HCT116 (cell line): ENCODE data around the gene CD44. TPM values are rescaled to one million over a fixed set of nuclear protein-coding genes. Genes with fewer than 3 reads are reported as not detected.

ENCODE experiments used
- ATAC-seq: fragments of 200-7000 bp; cut with Tn5 transposase; 2 replicates; pipeline ENCODE4 v1.9.1; 2020; ENCODE audit warnings: mild to moderate bottlenecking, moderate library complexity
- BruUV-seq: library from RNA; stranded (reverse); fragments of 400-500 nt; replicated peaks from 2 replicates; lab custom pipeline; 2021; lab: Mats Ljungman, UMichigan
- CTCF ChIA-PET: fragments of 300-600 bp; sonication (Branson Sonifier 250); formaldehyde crosslinking; loops from one replicate; lab custom pipeline; 2021; ENCODE audit warnings: antibody characterized with exemption; lab: Charles Lee
- POLR2A ChIA-PET: fragments of 300-600, 350-600 bp; sonication (Branson Sonifier 250); formaldehyde crosslinking; loops from one replicate; lab custom pipeline; 2021; ENCODE audit warnings: antibody characterized with exemption; lab: Charles Lee
- RAD21 ChIA-PET, 2 experiments: fragments of 300-600 bp; sonication (Branson Sonifier 250); formaldehyde crosslinking; loops; one replicate each; lab custom pipeline; 2023; ENCODE audit warnings: low total read pairs in 2 of 2; ENCODE audit not compliant: uncharacterized antibody in 2 of 2, unreplicated experiment in 2 of 2, low non-redundant PET in 1 of 2; lab: Charles Lee
- DNase-seq: peaks from one replicate; pipeline ENCODE4 v3.0.0-alpha.2; 2010; ENCODE audit warnings: low read depth, low spot score
- H2AFZ ChIP-seq: fragments of 200-600 bp; shearing (Covaris generic), sonication (generic); 2 replicates; pipeline ENCODE4 v1.6.1; 2017; ENCODE audit warnings: low read depth, mixed run types, mixed read lengths, antibody characterized with exemption, low read length; ENCODE audit not compliant: poor library complexity, severe bottlenecking
- H3K27ac ChIP-seq: 2 replicates; pipeline ENCODE4 v1.5.1; 2012; ENCODE audit warnings: low read depth, low read length
- H3K27me3 ChIP-seq: fragments of 200-600 bp; sonication (generic); 2 replicates; pipeline ENCODE4 v1.6.1; 2016; ENCODE audit warnings: mixed run types, low read length, mixed read lengths; ENCODE audit not compliant: insufficient read depth
- H3K36me3 ChIP-seq, 2 experiments: fragments of 200-500 bp in 1 of 2; fragments of 200-600 bp in 1 of 2; sonication (Bioruptor generic) in 1 of 2; sonication (generic) in 1 of 2; 2 replicates each; pipeline versions ENCODE4 v1.5.1 to v1.6.1; 2014 to 2016; ENCODE audit warnings: low read length in 2 of 2, inconsistent platforms in 1 of 2, mixed read lengths in 1 of 2, mixed run types in 1 of 2; ENCODE audit not compliant: insufficient read depth in 2 of 2, control insufficient read depth in 1 of 2
- H3K4me1 ChIP-seq, 2 experiments: fragments of 200-600 bp in 1 of 2; sonication (generic) in 1 of 2; 2 replicates each; pipeline versions ENCODE4 v1.5.1 to v1.6.1; 2012 to 2017; ENCODE audit warnings: low read length in 2 of 2, inconsistent platforms in 1 of 2, mild to moderate bottlenecking in 1 of 2, mixed read lengths in 1 of 2, mixed run types in 1 of 2, moderate library complexity in 1 of 2; ENCODE audit not compliant: insufficient read depth in 2 of 2, control insufficient read depth in 1 of 2
- H3K4me2 ChIP-seq: fragments of 200-600 bp; sonication (generic); 2 replicates; pipeline ENCODE4 v1.6.1; 2017; ENCODE audit warnings: mixed run types, low read length, mixed read lengths
- H3K4me3 ChIP-seq, 2 experiments: fragments of 200-600 bp in 1 of 2; sonication (generic) in 1 of 2; replicated peaks in 1 of 2; 2 replicates each; pipeline ENCODE4 v1.5.1; 2011 to 2016; ENCODE audit warnings: low read length in 2 of 2, control low read depth in 1 of 2, low read depth in 1 of 2, mild to moderate bottlenecking in 1 of 2, mixed read lengths in 1 of 2, mixed run types in 1 of 2
- H3K79me2 ChIP-seq: fragments of 200-600 bp; sonication (generic); 2 replicates; pipeline ENCODE4 v1.6.1; 2017; ENCODE audit warnings: mild to moderate bottlenecking, mixed run types, low read length, moderate library complexity, mixed read lengths; ENCODE audit not compliant: insufficient read depth
- H3K9ac ChIP-seq: fragments of 200-600 bp; sonication (generic); 2 replicates; pipeline ENCODE4 v1.6.1; 2016; ENCODE audit warnings: low read length, mixed read lengths
- H3K9me2 ChIP-seq: fragments of 200-600 bp; sonication (generic), shearing (Covaris generic); 2 replicates; pipeline ENCODE4 v1.6.1; 2017; ENCODE audit warnings: mixed run types, mild to moderate bottlenecking, moderate library complexity; ENCODE audit not compliant: insufficient read depth
- H3K9me3 ChIP-seq, 2 experiments: fragments of 200-500 bp in 1 of 2; fragments of 200-600 bp in 1 of 2; sonication (Bioruptor generic) in 1 of 2; sonication (generic) in 1 of 2; 2 replicates each; pipeline ENCODE4 v1.6.1; 2014 to 2017; ENCODE audit warnings: low read length in 2 of 2, mixed read lengths in 2 of 2, inconsistent platforms in 1 of 2, low read depth in 1 of 2, mild to moderate bottlenecking in 1 of 2, mixed run types in 1 of 2, moderate library complexity in 1 of 2; ENCODE audit not compliant: control insufficient read depth in 1 of 2, insufficient read depth in 1 of 2
- H4K20me1 ChIP-seq: fragments of 200-600 bp; sonication (generic), shearing (Covaris generic); 2 replicates; pipeline ENCODE4 v1.6.1; 2017; ENCODE audit warnings: mixed run types, mild to moderate bottlenecking, moderate library complexity; ENCODE audit not compliant: insufficient read depth
- CBX3 ChIP-seq: IDR thresholded peaks from 2 replicates; pipeline ENCODE4 v1.6.1; 2012; ENCODE audit warnings: low read depth
- CEBPB ChIP-seq: IDR thresholded peaks from 2 replicates; pipeline ENCODE4 v1.6.1; 2012; ENCODE audit warnings: low read depth
- CTCF ChIP-seq, 3 experiments: fragments of 200-600 bp in 1 of 3; sonication (generic) in 1 of 3; IDR thresholded peaks in 2 of 3; conservative IDR thresholded peaks in 1 of 3; 2 replicates each; pipeline ENCODE4 v1.5.1; 2012 to 2017; ENCODE audit warnings: low read depth in 2 of 3, low read length in 2 of 3, antibody characterized with exemption in 1 of 3, borderline replicate concordance in 1 of 3, control low read depth in 1 of 3, mild to moderate bottlenecking in 1 of 3, mixed read lengths in 1 of 3, mixed run types in 1 of 3, moderate library complexity in 1 of 3; ENCODE audit not compliant: insufficient read depth in 1 of 3
- EGR1 ChIP-seq: IDR thresholded peaks from 2 replicates; pipeline ENCODE4 v1.6.1; 2012; ENCODE audit warnings: low read depth
- ELF1 ChIP-seq: IDR thresholded peaks from 2 replicates; pipeline ENCODE4 v1.6.1; 2012; ENCODE audit warnings: low read depth, borderline replicate concordance
- EZH2 ChIP-seq: fragments of 200-600 bp; sonication (generic); IDR thresholded peaks from 2 replicates; pipeline ENCODE4 v1.6.1; 2017; ENCODE audit warnings: antibody characterized with exemption, mixed run types
- FOSL1 ChIP-seq: IDR thresholded peaks from 2 replicates; pipeline ENCODE4 v1.6.1; 2012; ENCODE audit warnings: low read depth
- JUND ChIP-seq: IDR thresholded peaks from 2 replicates; pipeline ENCODE4 v1.6.1; 2012
- POLR2A ChIP-seq: IDR thresholded peaks from 2 replicates; pipeline ENCODE4 v1.7.0; 2011; ENCODE audit warnings: borderline replicate concordance; ENCODE audit not compliant: insufficient read depth, insufficient read length; ENCODE audit errors: extremely low read depth
- POLR2AphosphoS5 ChIP-seq: IDR thresholded peaks from 2 replicates; pipeline ENCODE4 v1.6.1; 2011; ENCODE audit warnings: mild to moderate bottlenecking, low read depth, low read length, moderate library complexity
- RAD21 ChIP-seq: IDR thresholded peaks from 2 replicates; pipeline ENCODE4 v1.6.1; 2012; ENCODE audit warnings: low read depth, mild to moderate bottlenecking
- REST ChIP-seq: IDR thresholded peaks from 2 replicates; pipeline ENCODE4 v1.6.1; 2012; ENCODE audit warnings: low read depth
- SIN3A ChIP-seq: IDR thresholded peaks from 2 replicates; pipeline ENCODE4 v1.6.1; 2012; ENCODE audit warnings: low read depth
- SRF ChIP-seq: IDR thresholded peaks from 2 replicates; pipeline ENCODE4 v1.6.1; 2012; ENCODE audit warnings: low read depth
- TCF7L2 ChIP-seq: IDR thresholded peaks from 2 replicates; pipeline ENCODE4 v1.7.0; 2011; ENCODE audit warnings: borderline replicate concordance, inconsistent platforms; ENCODE audit not compliant: insufficient read depth, insufficient read length; ENCODE audit errors: extremely low read depth
- ZFX ChIP-seq: fragments of 450-650 bp; IDR thresholded peaks from 2 replicates; pipeline ENCODE4 v1.6.1; 2017
- ZNF274 ChIP-seq: fragments of 200-500 bp; sonication (Bioruptor generic); IDR thresholded peaks from 2 replicates; pipeline ENCODE4 v1.6.1; 2014; ENCODE audit warnings: mild to moderate bottlenecking, low read depth, low read length, inconsistent platforms
- intact Hi-C: fragments of 100-400 bp; cut with micrococcal nuclease; formaldehyde crosslinking; loops from 2 replicates; pipeline ENCODE4 v1.10.0; 2022
- total RNA-seq: library from RNA; stranded (reverse); gene quantifications from one replicate; pipeline ENCODE4 v1.2.1, GENCODE V29; 2021; ENCODE audit not compliant: unreplicated experiment
- TF ChIP-seq, protein P1 (sequence below): IDR thresholded peaks from 2 replicates; pipeline ENCODE4 v1.6.1; 2011; ENCODE audit warnings: mild to moderate bottlenecking, low read length, moderate library complexity; ENCODE audit not compliant: insufficient replicate concordance; ENCODE audit errors: extremely low read depth
- TF ChIP-seq, protein P2 (sequence below): IDR thresholded peaks from 2 replicates; pipeline ENCODE4 v1.6.1; 2012
- TF ChIP-seq, protein P3 (sequence below): IDR thresholded peaks from 2 replicates; pipeline ENCODE4 v1.6.1; 2012

Gene CD44
- total RNA-seq, 1 experiment from 2014 or later, result 742 TPM

DNA sequence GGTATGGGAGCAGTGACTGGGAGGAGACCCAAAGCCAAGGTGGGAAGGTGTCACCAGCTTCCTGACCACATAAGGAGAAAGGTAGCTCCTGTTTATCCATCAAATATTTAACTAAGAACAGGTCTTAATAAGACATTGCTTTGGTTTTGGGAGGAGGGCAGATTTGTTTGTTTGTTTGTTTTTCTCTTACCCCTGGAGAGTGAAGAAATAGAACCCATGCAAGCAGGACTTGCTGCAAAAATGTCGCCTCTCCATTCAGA lies 26.2 kb upstream of the CD44 start:
- TF ChIP-seq SRF (no peak), RAD21 (no peak), ZNF274 (no peak), CBX3 (no peak), ZFX (no peak), TCF7L2 (no peak), SIN3A (no peak), JUND (no peak), CTCF (IDR thresholded peaks at IDR 0.05 in 2 of 3, conservative IDR thresholded peaks at IDR 0.05 in 1 of 3; ENCODE audit: borderline replicate concordance in 1 of 3, insufficient read depth in 1 of 3, low read depth in 2 of 3, low read length in 2 of 3) (no peak), POLR2A (no peak), POLR2AphosphoS5 (no peak), ELF1 (no peak), REST (no peak), FOSL1 (no peak), EZH2 (no peak), EGR1 (no peak), CEBPB (no peak)
- TF ChIP-seq, protein P1, sequence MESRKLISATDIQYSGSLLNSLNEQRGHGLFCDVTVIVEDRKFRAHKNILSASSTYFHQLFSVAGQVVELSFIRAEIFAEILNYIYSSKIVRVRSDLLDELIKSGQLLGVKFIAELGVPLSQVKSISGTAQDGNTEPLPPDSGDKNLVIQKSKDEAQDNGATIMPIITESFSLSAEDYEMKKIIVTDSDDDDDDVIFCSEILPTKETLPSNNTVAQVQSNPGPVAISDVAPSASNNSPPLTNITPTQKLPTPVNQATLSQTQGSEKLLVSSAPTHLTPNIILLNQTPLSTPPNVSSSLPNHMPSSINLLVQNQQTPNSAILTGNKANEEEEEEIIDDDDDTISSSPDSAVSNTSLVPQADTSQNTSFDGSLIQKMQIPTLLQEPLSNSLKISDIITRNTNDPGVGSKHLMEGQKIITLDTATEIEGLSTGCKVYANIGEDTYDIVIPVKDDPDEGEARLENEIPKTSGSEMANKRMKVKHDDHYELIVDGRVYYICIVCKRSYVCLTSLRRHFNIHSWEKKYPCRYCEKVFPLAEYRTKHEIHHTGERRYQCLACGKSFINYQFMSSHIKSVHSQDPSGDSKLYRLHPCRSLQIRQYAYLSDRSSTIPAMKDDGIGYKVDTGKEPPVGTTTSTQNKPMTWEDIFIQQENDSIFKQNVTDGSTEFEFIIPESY, result no peak
- TF ChIP-seq, protein P2, sequence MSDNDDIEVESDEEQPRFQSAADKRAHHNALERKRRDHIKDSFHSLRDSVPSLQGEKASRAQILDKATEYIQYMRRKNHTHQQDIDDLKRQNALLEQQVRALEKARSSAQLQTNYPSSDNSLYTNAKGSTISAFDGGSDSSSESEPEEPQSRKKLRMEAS, result no peak
- TF ChIP-seq, protein P3, sequence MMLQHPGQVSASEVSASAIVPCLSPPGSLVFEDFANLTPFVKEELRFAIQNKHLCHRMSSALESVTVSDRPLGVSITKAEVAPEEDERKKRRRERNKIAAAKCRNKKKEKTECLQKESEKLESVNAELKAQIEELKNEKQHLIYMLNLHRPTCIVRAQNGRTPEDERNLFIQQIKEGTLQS, result no peak
- no TSS peak for BruUV-seq
- Histone ChIP-seq H3K9me2 (no peaks in the 10 kb centered on the region), H3K4me2 (no peak overlapping the region), H3K4me1 (peaks cover 0 to 17% of the 10 kb centered on the region in 2 experiments; a peak in 1 of 4 replicates), H3K27me3 (no peaks in the 10 kb centered on the region), H3K27ac (no peak overlapping the region), H3K9me3 (no peaks in the 10 kb centered on the region), H3K79me2 (no peaks in the 10 kb centered on the region), H3K9ac (no peak overlapping the region), H4K20me1 (no peaks in the 10 kb centered on the region), H3K36me3 (no peaks in the 10 kb centered on the region), H2AFZ (no peak overlapping the region), H3K4me3 (no peak overlapping the region)
- ChIA-PET RAD21 (no interaction called here), POLR2A (no interaction called here), CTCF (no interaction called here)
- intact Hi-C loops, result no loop called here
- DNase-seq (no peak), ATAC-seq (no peak)
